WTC11 (cell line): ENCODE measurements around the gene ACSS3.

Source experiments
- ATF1 ChIP-seq: sonication (generic); formaldehyde crosslinking; IDR thresholded peaks from 2 replicates; pipeline ENCODE4 v1.8.1; 2023; ENCODE audit warnings: mild to moderate bottlenecking, moderate library complexity, missing genetic modification reagents
- CBFB ChIP-seq: sonication (generic); formaldehyde crosslinking; IDR thresholded peaks from 2 replicates; pipeline ENCODE4 v1.8.1; 2022; ENCODE audit warnings: mild to moderate bottlenecking, low read depth, missing genetic modification reagents
- NR3C1 ChIP-seq: sonication (generic); formaldehyde crosslinking; conservative IDR thresholded peaks from 2 replicates; pipeline ENCODE4 v1.8.1; 2023; ENCODE audit warnings: low read depth, mild to moderate bottlenecking, missing genetic modification reagents
- SOX15 ChIP-seq: fragments of 250-450 bp; sonication (Bioruptor Pico); IDR thresholded peaks from 2 replicates; pipeline ENCODE4 v1.9.0; 2021; ENCODE audit warnings: mild to moderate bottlenecking
- TCF7 ChIP-seq: sonication (generic); formaldehyde crosslinking; IDR thresholded peaks from 2 replicates; pipeline ENCODE4 v1.8.0; 2022; ENCODE audit warnings: mild to moderate bottlenecking, low read depth, missing genetic modification reagents, moderate library complexity
- ZBTB21 ChIP-seq: sonication (generic); formaldehyde crosslinking; IDR thresholded peaks from 2 replicates; pipeline ENCODE4 v1.8.1; 2023; ENCODE audit warnings: mild to moderate bottlenecking, missing genetic modification reagents, borderline replicate concordance
- ZNF121 ChIP-seq: sonication (generic); formaldehyde crosslinking; IDR thresholded peaks from 2 replicates; pipeline ENCODE4 v1.8.0; 2023; ENCODE audit warnings: missing genetic modification reagents
- ZNF416 ChIP-seq: fragments of 250-450 bp; sonication (Bioruptor Pico); IDR thresholded peaks from 2 replicates; pipeline ENCODE4 v1.9.0; 2021; ENCODE audit warnings: mild to moderate bottlenecking, inconsistent platforms
- TF ChIP-seq, protein P1 (sequence below): sonication (generic); formaldehyde crosslinking; conservative IDR thresholded peaks from 2 replicates; pipeline ENCODE4 v1.8.1; 2022; ENCODE audit warnings: mild to moderate bottlenecking, missing genetic modification reagents
- TF ChIP-seq, protein P2 (sequence below): fragments of 200-600 bp; IDR thresholded peaks from 2 replicates; pipeline ENCODE4 v1.8.0; 2022; ENCODE audit warnings: antibody characterized with exemption
- TF ChIP-seq, protein P3 (sequence below): sonication (generic); formaldehyde crosslinking; IDR thresholded peaks from 2 replicates; pipeline ENCODE4 v1.8.0; 2022; ENCODE audit warnings: mild to moderate bottlenecking, missing genetic modification reagents
- TF ChIP-seq, protein P4 (sequence below): sonication (generic); formaldehyde crosslinking; IDR thresholded peaks from 2 replicates; pipeline ENCODE4 v1.8.1; 2023; ENCODE audit warnings: mild to moderate bottlenecking, missing genetic modification reagents, moderate library complexity
- TF ChIP-seq, protein P5 (sequence below): sonication (generic); formaldehyde crosslinking; IDR thresholded peaks from 2 replicates; pipeline ENCODE4 v1.8.0; 2022; ENCODE audit warnings: mild to moderate bottlenecking, missing genetic modification reagents

DNA sequence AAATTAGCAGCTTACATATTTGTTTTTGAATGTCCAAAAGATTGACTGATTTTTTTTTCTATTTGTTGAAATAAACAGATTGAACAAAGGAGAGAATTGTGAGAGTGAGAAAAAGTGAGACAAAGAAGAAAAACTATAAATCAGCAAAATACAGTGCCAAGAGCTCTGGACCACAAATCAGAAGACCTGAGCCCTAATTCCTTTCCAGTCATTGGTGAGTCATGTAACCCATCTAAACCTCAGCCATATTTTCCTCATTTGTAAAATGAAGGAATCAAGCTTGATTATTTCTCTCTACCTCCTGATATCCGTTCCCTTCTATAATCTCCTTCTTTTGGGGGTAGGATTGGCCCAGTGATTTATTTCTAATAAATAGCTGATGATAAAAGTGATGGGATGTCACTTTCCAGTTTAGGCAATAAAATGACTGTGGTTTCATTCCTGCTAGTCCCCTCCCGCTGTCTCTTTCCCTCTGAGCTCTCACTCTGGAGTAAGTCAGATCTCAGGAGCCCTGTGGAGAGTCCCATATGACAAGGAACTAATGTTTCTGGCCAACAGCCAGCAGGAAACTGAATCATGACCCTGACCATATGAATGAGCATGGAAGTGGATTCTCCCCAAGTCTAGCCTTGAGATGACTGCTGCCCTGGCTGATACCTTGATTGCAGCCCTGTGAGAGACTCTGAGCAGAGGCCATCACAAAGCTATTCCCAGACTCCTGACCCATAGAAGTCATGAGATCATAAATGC lies 218.9 kb downstream of the ACSS3 start:
- TF ChIP-seq, protein P1, sequence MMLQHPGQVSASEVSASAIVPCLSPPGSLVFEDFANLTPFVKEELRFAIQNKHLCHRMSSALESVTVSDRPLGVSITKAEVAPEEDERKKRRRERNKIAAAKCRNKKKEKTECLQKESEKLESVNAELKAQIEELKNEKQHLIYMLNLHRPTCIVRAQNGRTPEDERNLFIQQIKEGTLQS (CRISPR knock-in tag): no peak
- TF ChIP-seq ZNF416: no peak
- TF ChIP-seq, protein P2, sequence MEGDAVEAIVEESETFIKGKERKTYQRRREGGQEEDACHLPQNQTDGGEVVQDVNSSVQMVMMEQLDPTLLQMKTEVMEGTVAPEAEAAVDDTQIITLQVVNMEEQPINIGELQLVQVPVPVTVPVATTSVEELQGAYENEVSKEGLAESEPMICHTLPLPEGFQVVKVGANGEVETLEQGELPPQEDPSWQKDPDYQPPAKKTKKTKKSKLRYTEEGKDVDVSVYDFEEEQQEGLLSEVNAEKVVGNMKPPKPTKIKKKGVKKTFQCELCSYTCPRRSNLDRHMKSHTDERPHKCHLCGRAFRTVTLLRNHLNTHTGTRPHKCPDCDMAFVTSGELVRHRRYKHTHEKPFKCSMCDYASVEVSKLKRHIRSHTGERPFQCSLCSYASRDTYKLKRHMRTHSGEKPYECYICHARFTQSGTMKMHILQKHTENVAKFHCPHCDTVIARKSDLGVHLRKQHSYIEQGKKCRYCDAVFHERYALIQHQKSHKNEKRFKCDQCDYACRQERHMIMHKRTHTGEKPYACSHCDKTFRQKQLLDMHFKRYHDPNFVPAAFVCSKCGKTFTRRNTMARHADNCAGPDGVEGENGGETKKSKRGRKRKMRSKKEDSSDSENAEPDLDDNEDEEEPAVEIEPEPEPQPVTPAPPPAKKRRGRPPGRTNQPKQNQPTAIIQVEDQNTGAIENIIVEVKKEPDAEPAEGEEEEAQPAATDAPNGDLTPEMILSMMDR: no peak
- TF ChIP-seq ZNF121 (CRISPR knock-in tag): no peak
- TF ChIP-seq, protein P3, sequence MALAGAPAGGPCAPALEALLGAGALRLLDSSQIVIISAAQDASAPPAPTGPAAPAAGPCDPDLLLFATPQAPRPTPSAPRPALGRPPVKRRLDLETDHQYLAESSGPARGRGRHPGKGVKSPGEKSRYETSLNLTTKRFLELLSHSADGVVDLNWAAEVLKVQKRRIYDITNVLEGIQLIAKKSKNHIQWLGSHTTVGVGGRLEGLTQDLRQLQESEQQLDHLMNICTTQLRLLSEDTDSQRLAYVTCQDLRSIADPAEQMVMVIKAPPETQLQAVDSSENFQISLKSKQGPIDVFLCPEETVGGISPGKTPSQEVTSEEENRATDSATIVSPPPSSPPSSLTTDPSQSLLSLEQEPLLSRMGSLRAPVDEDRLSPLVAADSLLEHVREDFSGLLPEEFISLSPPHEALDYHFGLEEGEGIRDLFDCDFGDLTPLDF (CRISPR knock-in tag): no peak
- TF ChIP-seq ZBTB21: no peak
- TF ChIP-seq, protein P4, sequence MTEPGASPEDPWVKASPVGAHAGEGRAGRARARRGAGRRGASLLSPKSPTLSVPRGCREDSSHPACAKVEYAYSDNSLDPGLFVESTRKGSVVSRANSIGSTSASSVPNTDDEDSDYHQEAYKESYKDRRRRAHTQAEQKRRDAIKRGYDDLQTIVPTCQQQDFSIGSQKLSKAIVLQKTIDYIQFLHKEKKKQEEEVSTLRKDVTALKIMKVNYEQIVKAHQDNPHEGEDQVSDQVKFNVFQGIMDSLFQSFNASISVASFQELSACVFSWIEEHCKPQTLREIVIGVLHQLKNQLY: no peak
- TF ChIP-seq, protein P5, sequence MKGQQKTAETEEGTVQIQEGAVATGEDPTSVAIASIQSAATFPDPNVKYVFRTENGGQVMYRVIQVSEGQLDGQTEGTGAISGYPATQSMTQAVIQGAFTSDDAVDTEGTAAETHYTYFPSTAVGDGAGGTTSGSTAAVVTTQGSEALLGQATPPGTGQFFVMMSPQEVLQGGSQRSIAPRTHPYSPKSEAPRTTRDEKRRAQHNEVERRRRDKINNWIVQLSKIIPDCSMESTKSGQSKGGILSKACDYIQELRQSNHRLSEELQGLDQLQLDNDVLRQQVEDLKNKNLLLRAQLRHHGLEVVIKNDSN: no peak
- TF ChIP-seq NR3C1 (CRISPR knock-in tag): no peak
- TF ChIP-seq TCF7 (CRISPR knock-in tag): no peak
- no peak for TF ChIP-seq CBFB (CRISPR knock-in tag)
- no peak for TF ChIP-seq ATF1 (CRISPR knock-in tag)
- TF ChIP-seq SOX15 (CRISPR knock-in tag): no peak
